Right atrium auricular region (tissue), 2 donors: ENCODE results near the gene BMX. TPM values are rescaled to one million over a fixed set of nuclear protein-coding genes. Genes with fewer than 3 reads are reported as not detected.

Experiments
- DNase-seq: peaks from one replicate; pipeline ENCODE4 v3.0.0-alpha.2; 2019; ENCODE audit warnings: low spot score
- H3K27ac ChIP-seq, 2 donors: fragments of 200-600 bp; sonication (generic); 1 replicate in 1 of 2; 2 replicates in 1 of 2; pipeline ENCODE4 v1.5.1; 2016 to 2019
- H3K27me3 ChIP-seq, 2 donors: fragments of 200-600 bp; sonication (generic); one replicate each; pipeline versions ENCODE4 v1.5.1 to v1.6.0; 2017 to 2019
- H3K36me3 ChIP-seq: fragments of 200-600 bp; sonication (generic); one replicate; pipeline ENCODE4 v1.5.1; 2016
- H3K4me1 ChIP-seq, 2 donors: fragments of 200-600 bp; sonication (generic); one replicate each; pipeline versions ENCODE4 v1.5.1 to v1.6.0; 2017 to 2019
- H3K4me3 ChIP-seq, 2 donors: fragments of 200-600 bp; sonication (generic); 1 replicate in 1 of 2; 2 replicates in 1 of 2; pipeline ENCODE4 v1.5.1; 2017 to 2019; ENCODE audit warnings: mild to moderate bottlenecking in 1 of 2, moderate library complexity in 1 of 2
- H3K9me3 ChIP-seq, 2 donors: fragments of 200-600 bp; sonication (generic); one replicate each; pipeline ENCODE4 v1.5.1; 2019
- total RNA-seq, 2 donors: library from RNA; depleted of rRNA; stranded (reverse); fragments of >200 nt; gene quantifications; one replicate each; pipeline ENCODE4 v1.1.0, GENCODE V29; 2016
- TF ChIP-seq, protein P1 (sequence below), 2 donors: fragments of 200-600 bp; sonication (generic); IDR thresholded peaks; one replicate each; pipeline ENCODE4 v1.5.1; 2019; ENCODE audit warnings: antibody characterized with exemption in 2 of 2

The BMX gene
- total RNA-seq, 2 donors from 2014 or later: 12.9 to 20.1 TPM

DNA sequence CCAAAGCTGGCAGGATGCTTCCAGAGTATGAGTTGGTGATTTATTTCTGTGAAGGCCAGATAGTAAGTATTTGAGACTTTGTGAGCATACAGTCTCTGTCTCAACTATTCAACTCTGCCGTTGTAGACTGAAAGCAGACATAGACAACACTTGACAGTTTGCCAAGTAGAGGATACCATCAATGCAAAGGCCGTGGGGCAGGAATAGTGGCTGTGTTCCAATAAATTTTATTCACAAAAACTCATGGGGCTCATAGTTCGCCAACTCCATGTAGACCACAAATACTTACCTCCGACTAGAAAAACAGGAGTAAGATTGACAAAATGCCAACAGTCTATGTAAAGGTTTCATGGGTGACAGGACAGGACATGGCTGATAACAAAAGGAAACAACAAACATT lies 3.8 kb upstream of the BMX start:
- TF ChIP-seq, protein P1, sequence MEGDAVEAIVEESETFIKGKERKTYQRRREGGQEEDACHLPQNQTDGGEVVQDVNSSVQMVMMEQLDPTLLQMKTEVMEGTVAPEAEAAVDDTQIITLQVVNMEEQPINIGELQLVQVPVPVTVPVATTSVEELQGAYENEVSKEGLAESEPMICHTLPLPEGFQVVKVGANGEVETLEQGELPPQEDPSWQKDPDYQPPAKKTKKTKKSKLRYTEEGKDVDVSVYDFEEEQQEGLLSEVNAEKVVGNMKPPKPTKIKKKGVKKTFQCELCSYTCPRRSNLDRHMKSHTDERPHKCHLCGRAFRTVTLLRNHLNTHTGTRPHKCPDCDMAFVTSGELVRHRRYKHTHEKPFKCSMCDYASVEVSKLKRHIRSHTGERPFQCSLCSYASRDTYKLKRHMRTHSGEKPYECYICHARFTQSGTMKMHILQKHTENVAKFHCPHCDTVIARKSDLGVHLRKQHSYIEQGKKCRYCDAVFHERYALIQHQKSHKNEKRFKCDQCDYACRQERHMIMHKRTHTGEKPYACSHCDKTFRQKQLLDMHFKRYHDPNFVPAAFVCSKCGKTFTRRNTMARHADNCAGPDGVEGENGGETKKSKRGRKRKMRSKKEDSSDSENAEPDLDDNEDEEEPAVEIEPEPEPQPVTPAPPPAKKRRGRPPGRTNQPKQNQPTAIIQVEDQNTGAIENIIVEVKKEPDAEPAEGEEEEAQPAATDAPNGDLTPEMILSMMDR (IDR thresholded peaks at IDR 0.05): no peak
- Histone ChIP-seq H3K4me1 (peaks cover 0 to 2% of the 10 kb centered on the region in 2 donors), H3K27me3 (no peaks in the 10 kb centered on the region), H3K9me3 (no peaks in the 10 kb centered on the region), H3K4me3 (no peak overlapping the region), H3K27ac (no peak overlapping the region), H3K36me3 (no peaks in the 10 kb centered on the region)
- no peak for DNase-seq

DNA sequence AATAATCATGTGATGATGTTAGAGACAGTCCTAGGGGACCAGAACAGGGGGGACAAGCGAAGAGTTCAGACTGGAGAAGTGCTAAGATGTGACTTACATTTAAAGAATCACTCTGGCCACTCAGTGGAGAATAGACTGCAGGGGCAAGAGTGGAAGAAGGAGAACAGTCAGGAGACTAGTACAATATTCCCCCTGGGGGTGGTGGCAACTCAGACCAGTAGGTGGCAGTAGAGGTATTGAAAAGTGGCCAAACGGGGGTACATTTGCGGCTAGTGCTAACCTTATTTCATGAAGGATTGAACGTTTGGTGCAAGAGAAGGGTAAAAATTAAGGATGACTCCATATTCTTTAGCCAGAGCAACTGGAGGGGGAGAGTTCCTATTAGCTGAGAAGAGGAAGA lies 2.7 kb upstream of the BMX start:
- Histone ChIP-seq H3K27ac (no peak overlapping the region), H3K27me3 (no peaks in the 10 kb centered on the region), H3K4me3 (no peak overlapping the region), H3K4me1 (no peaks in the 10 kb centered on the region), H3K36me3 (no peaks in the 10 kb centered on the region), H3K9me3 (no peaks in the 10 kb centered on the region)
- TF ChIP-seq, protein P1 (IDR thresholded peaks at IDR 0.05): peak; percentile 31 to 67
- no peak for DNase-seq

DNA sequence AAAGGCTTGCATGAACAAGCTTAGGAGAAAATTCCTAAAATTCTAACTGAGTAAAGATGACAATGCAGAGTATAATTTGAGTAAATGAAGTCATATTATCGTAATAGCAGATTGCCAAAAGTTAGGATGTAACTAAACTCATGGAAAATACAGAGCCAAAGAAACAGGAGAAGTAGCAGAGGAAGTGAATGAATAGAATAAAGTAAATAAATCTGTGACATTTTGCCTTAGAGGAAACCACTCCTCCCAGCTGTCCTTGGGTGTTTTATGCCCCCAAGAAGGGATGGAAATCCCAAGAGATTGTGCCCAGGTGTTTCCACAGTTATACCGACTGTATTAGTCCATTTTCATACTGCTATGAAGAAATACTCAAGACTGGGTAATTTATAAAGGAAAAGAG lies 1.9 kb upstream of the BMX start:
- H3K4me1 ChIP-seq: no peaks in the 10 kb centered on the region
- DNase-seq: no peak
- no peaks in the 10 kb centered on the region for H3K9me3 ChIP-seq
- H3K27me3 ChIP-seq: no peaks in the 10 kb centered on the region
- H3K27ac ChIP-seq: no peak overlapping the region
- TF ChIP-seq, protein P1 (IDR thresholded peaks at IDR 0.05): no peak
- H3K4me3 ChIP-seq: no peak overlapping the region
- no peaks in the 10 kb centered on the region for H3K36me3 ChIP-seq

DNA sequence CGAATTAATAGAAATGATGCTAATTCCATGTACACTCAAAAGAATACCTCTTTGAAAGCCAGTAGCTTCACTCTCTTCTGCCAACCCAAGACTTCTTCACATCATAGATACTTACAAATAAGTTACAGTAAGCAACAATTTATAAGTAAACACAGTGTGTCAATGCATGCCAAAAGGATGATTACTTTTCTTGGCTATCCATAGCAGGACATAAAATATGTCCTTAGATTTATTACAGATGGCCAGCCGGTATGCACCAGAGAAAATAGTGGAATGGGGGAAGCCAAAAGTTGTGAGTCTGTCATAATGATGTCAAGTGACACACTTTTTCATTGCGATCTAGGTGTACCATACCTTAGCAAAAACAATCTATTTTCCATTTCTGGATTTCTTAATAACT lies 631 bp upstream of the BMX start:
- Histone ChIP-seq H3K9me3 (no peaks in the 10 kb centered on the region), H3K27ac (peak overlapping the region in 1 of 2 donors; percentile 29), H3K36me3 (no peaks in the 10 kb centered on the region), H3K4me3 (no peak overlapping the region), H3K4me1 (no peaks in the 10 kb centered on the region), H3K27me3 (no peaks in the 10 kb centered on the region)
- TF ChIP-seq, protein P1 (IDR thresholded peaks at IDR 0.05): no peak
- no peak for DNase-seq

DNA sequence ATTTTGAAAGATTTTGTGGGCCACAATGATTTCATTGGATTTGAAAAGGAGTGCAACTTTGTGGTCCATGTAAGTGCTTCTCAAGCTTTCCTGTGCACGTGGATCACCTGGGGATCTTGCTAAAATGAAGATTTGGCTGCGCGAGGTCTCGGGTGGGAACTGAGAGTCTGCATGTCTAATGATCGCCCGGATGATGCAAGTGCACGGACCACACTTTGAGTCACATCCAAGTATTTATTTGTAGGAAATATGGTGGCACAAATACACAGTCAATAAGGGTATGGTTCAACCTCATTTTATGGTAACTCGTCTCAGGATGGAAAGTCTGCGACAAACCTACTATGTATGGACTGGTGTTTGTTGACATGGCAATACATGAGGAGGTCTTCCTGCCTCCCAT lies 899 bp downstream of the BMX start:
- H3K4me3 ChIP-seq: peak overlapping the region in 1 of 2 donors; percentile 16
- no peak overlapping the region for H3K27ac ChIP-seq
- TF ChIP-seq, protein P1 (IDR thresholded peaks at IDR 0.05): no peak
- H3K9me3 ChIP-seq: no peaks in the 10 kb centered on the region
- no peaks in the 10 kb centered on the region for H3K4me1 ChIP-seq
- H3K36me3 ChIP-seq: no peaks in the 10 kb centered on the region
- DNase-seq: no peak
- H3K27me3 ChIP-seq: no peaks in the 10 kb centered on the region

DNA sequence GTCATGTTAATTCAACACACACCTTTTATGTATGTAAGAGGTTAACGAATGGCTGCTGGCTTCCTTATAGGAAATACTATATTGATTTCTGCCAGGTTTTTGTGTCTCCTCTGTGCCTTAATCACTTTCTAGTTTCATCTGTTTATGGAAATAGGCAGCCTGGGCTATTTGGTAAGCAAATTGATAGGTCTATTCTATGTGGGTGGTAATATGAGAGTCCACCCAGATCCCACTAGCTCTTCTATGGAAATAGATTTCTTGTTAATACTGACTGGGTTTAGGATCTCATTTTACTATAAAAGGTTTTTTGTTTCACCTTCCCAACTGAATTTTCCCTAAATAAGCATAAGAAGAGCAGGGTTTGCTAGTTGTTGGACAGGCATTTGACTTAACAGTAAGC lies 4.1 kb downstream of the BMX start:
- Histone ChIP-seq H3K27me3 (no peaks in the 10 kb centered on the region), H3K36me3 (no peaks in the 10 kb centered on the region), H3K27ac (no peak overlapping the region), H3K4me3 (no peak overlapping the region), H3K4me1 (no peaks in the 10 kb centered on the region), H3K9me3 (no peaks in the 10 kb centered on the region)
- TF ChIP-seq, protein P1 (IDR thresholded peaks at IDR 0.05): no peak
- no peak for DNase-seq
